ENCODE results near the gene PTPN23.

The PTPN23 gene

DNA sequence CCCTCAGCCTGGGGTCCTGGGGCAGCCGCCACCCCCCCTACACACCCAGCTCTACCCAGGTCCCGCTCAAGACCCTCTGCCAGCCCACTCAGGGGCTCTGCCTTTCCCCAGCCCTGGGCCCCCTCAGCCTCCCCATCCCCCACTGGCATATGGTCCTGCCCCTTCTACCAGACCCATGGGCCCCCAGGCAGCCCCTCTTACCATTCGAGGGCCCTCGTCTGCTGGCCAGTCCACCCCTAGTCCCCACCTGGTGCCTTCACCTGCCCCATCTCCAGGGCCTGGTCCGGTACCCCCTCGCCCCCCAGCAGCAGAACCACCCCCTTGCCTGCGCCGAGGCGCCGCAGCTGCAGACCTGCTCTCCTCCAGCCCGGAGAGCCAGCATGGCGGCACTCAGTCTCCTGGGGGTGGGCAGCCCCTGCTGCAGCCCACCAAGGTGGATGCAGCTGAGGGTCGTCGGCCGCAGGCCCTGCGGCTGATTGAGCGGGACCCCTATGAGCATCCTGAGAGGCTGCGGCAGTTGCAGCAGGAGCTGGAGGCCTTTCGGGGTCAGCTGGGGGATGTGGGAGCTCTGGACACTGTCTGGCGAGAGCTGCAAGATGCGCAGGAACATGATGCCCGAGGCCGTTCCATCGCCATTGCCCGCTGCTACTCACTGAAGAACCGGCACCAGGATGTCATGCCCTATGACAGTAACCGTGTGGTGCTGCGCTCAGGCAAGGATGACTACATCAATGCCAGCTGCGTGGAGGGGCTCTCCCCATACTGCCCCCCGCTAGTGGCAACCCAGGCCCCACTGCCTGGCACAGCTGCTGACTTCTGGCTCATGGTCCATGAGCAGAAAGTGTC lies 30.2 kb downstream of the PTPN23 start:
- DNase-seq (ENCODE audit: insufficient read length, low spot score) (no peak), FAIRE-seq (no peak)
- TF ChIP-seq, protein P1, sequence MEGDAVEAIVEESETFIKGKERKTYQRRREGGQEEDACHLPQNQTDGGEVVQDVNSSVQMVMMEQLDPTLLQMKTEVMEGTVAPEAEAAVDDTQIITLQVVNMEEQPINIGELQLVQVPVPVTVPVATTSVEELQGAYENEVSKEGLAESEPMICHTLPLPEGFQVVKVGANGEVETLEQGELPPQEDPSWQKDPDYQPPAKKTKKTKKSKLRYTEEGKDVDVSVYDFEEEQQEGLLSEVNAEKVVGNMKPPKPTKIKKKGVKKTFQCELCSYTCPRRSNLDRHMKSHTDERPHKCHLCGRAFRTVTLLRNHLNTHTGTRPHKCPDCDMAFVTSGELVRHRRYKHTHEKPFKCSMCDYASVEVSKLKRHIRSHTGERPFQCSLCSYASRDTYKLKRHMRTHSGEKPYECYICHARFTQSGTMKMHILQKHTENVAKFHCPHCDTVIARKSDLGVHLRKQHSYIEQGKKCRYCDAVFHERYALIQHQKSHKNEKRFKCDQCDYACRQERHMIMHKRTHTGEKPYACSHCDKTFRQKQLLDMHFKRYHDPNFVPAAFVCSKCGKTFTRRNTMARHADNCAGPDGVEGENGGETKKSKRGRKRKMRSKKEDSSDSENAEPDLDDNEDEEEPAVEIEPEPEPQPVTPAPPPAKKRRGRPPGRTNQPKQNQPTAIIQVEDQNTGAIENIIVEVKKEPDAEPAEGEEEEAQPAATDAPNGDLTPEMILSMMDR (IDR thresholded peaks at IDR 0.05; ENCODE audit: insufficient read depth, missing control alignments), result no peak

DNA sequence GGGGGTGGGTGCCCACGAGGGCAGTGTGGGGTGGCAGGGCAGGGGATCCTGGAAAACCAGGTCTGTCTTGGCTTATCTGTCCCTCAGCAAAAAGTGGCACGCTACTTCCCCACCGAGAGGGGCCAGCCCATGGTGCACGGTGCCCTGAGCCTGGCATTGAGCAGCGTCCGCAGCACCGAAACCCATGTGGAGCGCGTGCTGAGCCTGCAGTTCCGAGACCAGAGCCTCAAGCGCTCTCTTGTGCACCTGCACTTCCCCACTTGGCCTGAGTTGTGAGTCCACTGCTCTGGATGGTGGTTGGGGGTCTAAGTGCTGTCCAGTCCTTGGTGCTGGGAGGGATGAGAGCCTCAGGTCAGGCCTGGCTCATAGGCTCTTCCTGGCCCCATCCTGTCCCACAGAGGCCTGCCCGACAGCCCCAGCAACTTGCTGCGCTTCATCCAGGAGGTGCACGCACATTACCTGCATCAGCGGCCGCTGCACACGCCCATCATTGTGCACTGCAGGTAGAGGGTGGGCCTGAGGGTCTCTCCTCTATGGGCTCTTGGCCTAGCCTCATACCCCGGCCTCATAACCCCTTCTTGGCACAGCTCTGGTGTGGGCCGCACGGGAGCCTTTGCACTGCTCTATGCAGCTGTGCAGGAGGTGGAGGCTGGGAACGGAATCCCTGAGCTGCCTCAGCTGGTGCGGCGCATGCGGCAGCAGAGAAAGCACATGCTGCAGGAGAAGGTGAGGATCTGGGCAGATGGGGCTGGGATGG lies 31.1 kb downstream of the PTPN23 start:
- FAIRE-seq, result no peak
- TF ChIP-seq, protein P1 (IDR thresholded peaks at IDR 0.05; ENCODE audit: insufficient read depth, missing control alignments), result no peak

DNA sequence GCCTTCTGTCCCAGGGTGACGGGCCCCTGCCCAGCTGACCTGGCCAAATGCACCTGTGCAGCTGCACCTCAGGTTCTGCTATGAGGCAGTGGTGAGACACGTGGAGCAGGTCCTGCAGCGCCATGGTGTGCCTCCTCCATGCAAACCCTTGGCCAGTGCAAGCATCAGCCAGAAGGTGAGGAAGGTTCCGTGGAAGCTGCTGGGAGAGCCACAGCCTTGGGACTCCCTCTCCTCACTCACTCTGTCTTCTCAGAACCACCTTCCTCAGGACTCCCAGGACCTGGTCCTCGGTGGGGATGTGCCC lies 31.6 kb downstream of the PTPN23 start:
- DNase-seq (ENCODE audit: insufficient read length, low spot score) (no peak), FAIRE-seq (no peak)
- TF ChIP-seq, protein P1 (IDR thresholded peaks at IDR 0.05; ENCODE audit: insufficient read depth, missing control alignments), result no peak

More for the DNA sequence above, 31.1 kb downstream of the PTPN23 start:
- DNase-seq (ENCODE audit: insufficient read length, low spot score), result no peak

DNA sequence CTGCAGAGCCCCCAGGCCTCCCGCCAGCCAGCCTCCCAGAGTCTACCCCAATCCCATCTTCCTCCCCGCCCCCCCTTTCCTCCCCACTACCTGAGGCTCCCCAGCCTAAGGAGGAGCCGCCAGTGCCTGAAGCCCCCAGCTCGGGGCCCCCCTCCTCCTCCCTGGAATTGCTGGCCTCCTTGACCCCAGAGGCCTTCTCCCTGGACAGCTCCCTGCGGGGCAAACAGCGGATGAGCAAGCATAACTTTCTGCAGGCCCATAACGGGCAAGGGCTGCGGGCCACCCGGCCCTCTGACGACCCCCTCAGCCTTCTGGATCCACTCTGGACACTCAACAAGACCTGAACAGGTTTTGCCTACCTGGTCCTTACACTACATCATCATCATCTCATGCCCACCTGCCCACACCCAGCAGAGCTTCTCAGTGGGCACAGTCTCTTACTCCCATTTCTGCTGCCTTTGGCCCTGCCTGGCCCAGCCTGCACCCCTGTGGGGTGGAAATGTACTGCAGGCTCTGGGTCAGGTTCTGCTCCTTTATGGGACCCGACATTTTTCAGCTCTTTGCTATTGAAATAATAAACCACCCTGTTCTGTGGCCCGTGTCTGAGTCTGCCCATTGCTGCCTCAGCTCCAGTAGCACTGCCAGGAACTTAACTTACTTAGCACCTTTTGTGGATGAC lies 32.2 kb downstream of the PTPN23 start:
- no peak for DNase-seq (ENCODE audit: insufficient read length, low spot score)
- no peak for FAIRE-seq
- TF ChIP-seq, protein P1 (IDR thresholded peaks at IDR 0.05; ENCODE audit: insufficient read depth, missing control alignments), result no peak

DNA sequence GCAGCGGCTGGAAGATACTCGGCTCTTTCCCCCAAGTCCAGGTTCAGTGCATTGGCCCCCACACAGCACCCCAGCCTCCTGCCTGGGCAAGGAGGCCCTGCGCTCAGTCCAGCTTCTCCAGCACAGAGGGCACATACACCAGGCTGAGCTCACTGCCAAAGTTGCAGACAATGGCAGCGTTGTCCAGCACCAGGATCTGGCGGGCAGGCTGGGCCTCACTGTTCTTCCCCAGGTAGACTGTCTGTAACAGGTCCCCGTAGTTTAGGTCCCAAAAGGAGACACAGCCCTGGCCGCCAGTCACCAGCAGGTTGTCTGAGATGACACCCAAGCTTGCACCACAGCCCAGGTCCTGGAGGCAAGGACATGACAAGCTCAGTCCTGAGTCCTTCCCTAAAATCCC lies 32.9 kb downstream of the PTPN23 start:
- FAIRE-seq, result no peak
- no peak for DNase-seq (ENCODE audit: insufficient read length, low spot score)
- TF ChIP-seq, protein P1 (IDR thresholded peaks at IDR 0.05; ENCODE audit: insufficient read depth, missing control alignments), result no peak

DNA sequence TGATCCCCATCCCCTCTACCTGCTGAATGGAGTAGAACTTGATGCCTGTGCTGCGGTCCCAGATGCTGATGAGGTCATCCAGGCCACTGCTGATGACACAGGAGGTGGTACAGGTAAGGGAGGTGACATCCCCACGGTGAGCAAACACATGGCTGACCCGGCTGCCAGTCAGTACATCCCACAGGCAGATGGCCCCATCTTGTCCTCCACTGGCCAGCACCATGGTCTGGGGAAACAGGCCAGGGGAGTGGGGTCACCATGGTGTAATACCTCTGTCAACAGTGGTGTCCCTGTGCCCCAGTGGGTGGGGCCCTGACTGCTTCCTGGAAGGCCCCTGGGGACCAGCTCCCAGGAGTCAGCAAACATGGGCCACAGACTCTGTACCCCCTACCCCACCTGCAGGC lies 33.3 kb downstream of the PTPN23 start:
- TF ChIP-seq, protein P1 (IDR thresholded peaks at IDR 0.05; ENCODE audit: insufficient read depth, missing control alignments), result no peak

More for the DNA sequence above, 33.3 kb downstream of the PTPN23 start:
- DNase-seq (ENCODE audit: insufficient read length, low spot score) (no peak), FAIRE-seq (no peak)

Measured in D721Med (cell line).